ENCODE data around the gene GLI3.
A peak's percentile ranks its signal among the peaks of the same experiment; 100 is the strongest.

The GLI3 gene

GRCh38 chr7:41977661-41978060 lies 259.3 kb downstream of the GLI3 start:
- ChIA-PET CTCF (interaction anchor here (0.6 to 0.8 kb wide), 3 partner anchors 10 to 715 kb away, joined by 3 to 9 read pairs (median 4); no protein-coding TSS in a partner anchor), POLR2A (no interaction called here)
- DNase-seq (ENCODE audit: extremely low spot score), result no peak
- no peak for TF ChIP-seq ELF4 (IDR thresholded peaks at IDR 0.05)

DNA sequence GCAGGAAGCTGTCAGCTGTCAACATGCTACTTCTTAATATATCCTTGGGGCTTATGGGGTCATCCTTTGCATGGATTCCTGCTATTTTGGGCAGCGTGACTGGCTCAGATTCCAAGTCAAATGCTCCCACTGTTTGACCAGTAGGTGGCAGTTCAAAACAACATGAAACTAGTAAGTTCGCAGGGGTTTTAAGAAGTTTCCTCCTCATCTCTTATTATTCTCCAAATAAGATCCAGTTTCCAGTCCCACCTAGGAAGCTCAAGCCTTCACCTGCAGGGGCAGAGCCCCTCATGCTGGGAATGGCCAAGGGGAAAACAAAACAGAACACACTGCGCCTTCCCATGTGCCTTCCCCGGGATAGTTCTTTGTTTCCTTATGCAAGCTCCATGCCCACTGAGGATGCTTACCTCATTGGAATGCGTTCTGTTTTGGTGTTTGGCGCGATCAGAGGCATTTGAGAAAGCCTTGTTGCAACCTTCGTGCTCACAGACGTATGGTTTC lies 259.8 kb downstream of the GLI3 start:
- peak; percentile 43 for DNase-seq (ENCODE audit: extremely low spot score)
- ChIA-PET POLR2A (no interaction called here), CTCF (interaction anchor here (0.6 to 0.8 kb wide), 3 partner anchors 9 to 716 kb away, joined by 3 to 9 read pairs (median 4); no protein-coding TSS in a partner anchor)

GRCh38 chr7:41976411-41976810 lies 260.6 kb downstream of the GLI3 start:
- TF ChIP-seq FOXK2 (IDR thresholded peaks at IDR 0.05) (no peak), ZNF384 (IDR thresholded peaks at IDR 0.05) (no peak), ELF4 (IDR thresholded peaks at IDR 0.05) (no peak), HDGF (IDR thresholded peaks at IDR 0.05; ENCODE audit: borderline replicate concordance) (no peak), CTBP1 (IDR thresholded peaks at IDR 0.05; ENCODE audit: borderline replicate concordance) (no peak), ARNT (IDR thresholded peaks at IDR 0.05) (no peak), FOXA1 (IDR thresholded peaks at IDR 0.05) (no peak), LEF1 (IDR thresholded peaks at IDR 0.05; ENCODE audit: borderline replicate concordance) (no peak), FOXM1 (IDR thresholded peaks at IDR 0.05; ENCODE audit: borderline replicate concordance) (no peak), NFRKB (IDR thresholded peaks at IDR 0.05) (no peak), SP1 (IDR thresholded peaks at IDR 0.05) (no peak), L3MBTL2 (conservative IDR thresholded peaks at IDR 0.05) (no peak), PKNOX1 (IDR thresholded peaks at IDR 0.05) (no peak), SUZ12 (IDR thresholded peaks at IDR 0.05) (no peak), TARDBP (IDR thresholded peaks at IDR 0.05) (no peak), BHLHE40 (IDR thresholded peaks at IDR 0.05; ENCODE audit: borderline replicate concordance) (no peak)
- CTCF ChIA-PET, result no interaction called here
- POLR2A ChIA-PET, result no interaction called here
- no peak for DNase-seq (ENCODE audit: extremely low spot score)

More for the DNA sequence above, 259.8 kb downstream of the GLI3 start:
- TF ChIP-seq L3MBTL2 (conservative IDR thresholded peaks at IDR 0.05) (no peak), ELF4 (IDR thresholded peaks at IDR 0.05) (no peak), LEF1 (IDR thresholded peaks at IDR 0.05; ENCODE audit: borderline replicate concordance) (no peak), HDGF (IDR thresholded peaks at IDR 0.05; ENCODE audit: borderline replicate concordance) (no peak), BHLHE40 (IDR thresholded peaks at IDR 0.05; ENCODE audit: borderline replicate concordance) (no peak), FOXA1 (IDR thresholded peaks at IDR 0.05) (no peak), TARDBP (IDR thresholded peaks at IDR 0.05) (no peak), FOXK2 (IDR thresholded peaks at IDR 0.05) (no peak), ARNT (IDR thresholded peaks at IDR 0.05) (no peak), CTBP1 (IDR thresholded peaks at IDR 0.05; ENCODE audit: borderline replicate concordance) (no peak), SP1 (IDR thresholded peaks at IDR 0.05) (no peak), PKNOX1 (IDR thresholded peaks at IDR 0.05) (no peak), FOXM1 (IDR thresholded peaks at IDR 0.05; ENCODE audit: borderline replicate concordance) (no peak), SUZ12 (IDR thresholded peaks at IDR 0.05) (no peak)

GRCh38 chr7:41975849-41976248 lies 261.2 kb downstream of the GLI3 start:
- no peak for DNase-seq (ENCODE audit: extremely low spot score)
- POLR2A ChIA-PET, result no interaction called here
- CTCF ChIA-PET, result no interaction called here

GRCh38 chr7:41974870-41975557 lies 262.0 kb downstream of the GLI3 start:
- ChIA-PET POLR2A (no interaction called here), CTCF (interaction anchor here (0.5 kb wide), 1 partner anchor 531 kb away, joined by 3 read pairs; no protein-coding TSS in a partner anchor)
- DNase-seq (ENCODE audit: extremely low spot score), result no peak
- TF ChIP-seq FOXA1 (IDR thresholded peaks at IDR 0.05) (no peak), PKNOX1 (IDR thresholded peaks at IDR 0.05) (no peak), ARNT (IDR thresholded peaks at IDR 0.05) (no peak), LEF1 (IDR thresholded peaks at IDR 0.05; ENCODE audit: borderline replicate concordance) (no peak), FOXM1 (IDR thresholded peaks at IDR 0.05; ENCODE audit: borderline replicate concordance) (no peak), CTBP1 (IDR thresholded peaks at IDR 0.05; ENCODE audit: borderline replicate concordance) (no peak), ZNF384 (IDR thresholded peaks at IDR 0.05) (no peak), SP1 (IDR thresholded peaks at IDR 0.05) (no peak), NFRKB (IDR thresholded peaks at IDR 0.05) (no peak), L3MBTL2 (conservative IDR thresholded peaks at IDR 0.05) (no peak), ELF4 (IDR thresholded peaks at IDR 0.05) (no peak), HDGF (IDR thresholded peaks at IDR 0.05; ENCODE audit: borderline replicate concordance) (no peak), SUZ12 (IDR thresholded peaks at IDR 0.05) (no peak), TARDBP (IDR thresholded peaks at IDR 0.05) (no peak), FOXK2 (IDR thresholded peaks at IDR 0.05) (no peak)

More at GRCh38 chr7:41975849-41976248, 261.2 kb downstream of the GLI3 start:
- no peak for TF ChIP-seq CTBP1 (IDR thresholded peaks at IDR 0.05; ENCODE audit: borderline replicate concordance)
- TF ChIP-seq TARDBP (IDR thresholded peaks at IDR 0.05), result no peak
- TF ChIP-seq ZNF384 (IDR thresholded peaks at IDR 0.05), result no peak
- TF ChIP-seq HDGF (IDR thresholded peaks at IDR 0.05; ENCODE audit: borderline replicate concordance), result no peak
- TF ChIP-seq FOXA1 (IDR thresholded peaks at IDR 0.05), result no peak
- TF ChIP-seq ARNT (IDR thresholded peaks at IDR 0.05), result no peak
- TF ChIP-seq PKNOX1 (IDR thresholded peaks at IDR 0.05), result no peak
- TF ChIP-seq ELF4 (IDR thresholded peaks at IDR 0.05), result no peak
- TF ChIP-seq FOXM1 (IDR thresholded peaks at IDR 0.05; ENCODE audit: borderline replicate concordance), result no peak
- no peak for TF ChIP-seq SUZ12 (IDR thresholded peaks at IDR 0.05)
- no peak for TF ChIP-seq NFRKB (IDR thresholded peaks at IDR 0.05)
- no peak for TF ChIP-seq SP1 (IDR thresholded peaks at IDR 0.05)
- TF ChIP-seq FOXK2 (IDR thresholded peaks at IDR 0.05), result no peak
- TF ChIP-seq L3MBTL2 (conservative IDR thresholded peaks at IDR 0.05), result no peak
- TF ChIP-seq BHLHE40 (IDR thresholded peaks at IDR 0.05; ENCODE audit: borderline replicate concordance), result no peak
- no peak for TF ChIP-seq LEF1 (IDR thresholded peaks at IDR 0.05; ENCODE audit: borderline replicate concordance)
